Caco-2 (cell line): Measurements from ENCODE around the gene SLC6A6. TPM values are rescaled to one million over a fixed set of nuclear protein-coding genes. Genes with fewer than 3 reads are reported as not detected.

Experiments
- BruUV-seq: library from RNA; stranded (reverse); fragments of 400-500 nt; replicated peaks from 2 replicates; lab custom pipeline; 2021; lab: Mats Ljungman, UMichigan
- CTCF ChIA-PET: fragments of 300-600 bp; sonication (Branson Sonifier 250); formaldehyde crosslinking; loops from one replicate; lab custom pipeline; 2022; ENCODE audit warnings: antibody characterized with exemption; lab: Charles Lee
- POLR2A ChIA-PET: fragments of 300-600 bp; sonication (Branson Sonifier 250); formaldehyde crosslinking; loops from one replicate; lab custom pipeline; 2022; ENCODE audit warnings: antibody characterized with exemption; lab: Charles Lee
- DNase-seq, 2 experiments: peaks; one replicate each; pipeline versions ENCODE4 v3.0.0 to v3.0.0-alpha.2; 2020 to 2022
- H3K27me3 ChIP-seq: replicated peaks from 2 replicates; pipeline ENCODE4 v1.6.0; 2011; ENCODE audit warnings: low read length; ENCODE audit not compliant: control insufficient read depth, insufficient read depth
- H3K36me3 ChIP-seq: 2 replicates; pipeline ENCODE4 v1.5.1; 2011; ENCODE audit warnings: low read length; ENCODE audit not compliant: control insufficient read depth, insufficient read depth
- H3K4me1 ChIP-seq: fragments of 250-450 bp; sonication (Bioruptor Pico); 2 replicates; pipeline ENCODE4 v1.5.1; 2020; ENCODE audit warnings: mild to moderate bottlenecking
- H3K4me3 ChIP-seq: 2 replicates; pipeline ENCODE4 v1.5.1; 2011; ENCODE audit warnings: low read depth, mild to moderate bottlenecking, control low read depth, low read length
- H3K9me3 ChIP-seq: fragments of 250-450 bp; sonication (Bioruptor Pico); 2 replicates; pipeline ENCODE4 v1.5.1; 2020; ENCODE audit warnings: mild to moderate bottlenecking, moderate library complexity
- H3K27ac Mint-ChIP-seq: one replicate; pipeline ENCODE4 v1.8.0; 2022; ENCODE audit warnings: mixed read lengths; ENCODE audit not compliant: unreplicated experiment
- H3K27me3 Mint-ChIP-seq: one replicate; pipeline ENCODE4 v1.8.0; 2022; ENCODE audit warnings: mixed read lengths; ENCODE audit not compliant: insufficient read depth, unreplicated experiment
- H3K36me3 Mint-ChIP-seq: one replicate; pipeline ENCODE4 v1.8.0; 2022; ENCODE audit warnings: mild to moderate bottlenecking, mixed read lengths; ENCODE audit not compliant: insufficient read depth, unreplicated experiment
- H3K4me1 Mint-ChIP-seq: one replicate; pipeline ENCODE4 v1.8.0; 2022; ENCODE audit warnings: low read depth, mixed read lengths; ENCODE audit not compliant: unreplicated experiment
- H3K4me3 Mint-ChIP-seq: one replicate; pipeline ENCODE4 v1.8.0; 2022; ENCODE audit warnings: mild to moderate bottlenecking, moderate library complexity, mixed read lengths; ENCODE audit not compliant: unreplicated experiment
- H3K9me3 Mint-ChIP-seq: one replicate; pipeline ENCODE4 v1.8.0; 2022; ENCODE audit warnings: mixed read lengths; ENCODE audit not compliant: unreplicated experiment
- CTCF ChIP-seq, 2 experiments: fragments of 200-600 bp in 1 of 2; IDR thresholded peaks; 1 replicate in 1 of 2; 2 replicates in 1 of 2; pipeline versions ENCODE4 v1.5.1 to v1.8.0; 2011 to 2022; ENCODE audit warnings: antibody characterized with exemption in 1 of 2, control low read depth in 1 of 2, inconsistent platforms in 1 of 2, low read depth in 1 of 2, low read length in 1 of 2, mild to moderate bottlenecking in 1 of 2, moderate library complexity in 1 of 2; ENCODE audit not compliant: insufficient read depth in 1 of 2, severe bottlenecking in 1 of 2, unreplicated experiment in 1 of 2
- intact Hi-C: fragments of 100-400 bp; cut with micrococcal nuclease; formaldehyde crosslinking; loops from one replicate; pipeline ENCODE4 v1.10.0; 2022; ENCODE audit not compliant: unreplicated experiment
- total RNA-seq: library from RNA; stranded (reverse); gene quantifications from 2 replicates; pipeline ENCODE4 v1.2.3, GENCODE V29; 2022

The SLC6A6 gene
- total RNA-seq, 1 experiment from 2014 or later: 49.6 TPM

- ChIA-PET CTCF (no interaction called here), POLR2A (no interaction called here)
- no TSS peak for BruUV-seq
- H3K9me3 ChIP-seq: no peaks in the 10 kb centered on the region
- H3K36me3 ChIP-seq: peaks cover 5% of the 10 kb centered on the region
- peaks cover 18% of the 10 kb centered on the region for H3K4me1 ChIP-seq
- no peak for TF ChIP-seq CTCF (IDR thresholded peaks at IDR 0.05; ENCODE audit: insufficient read depth in 1 of 2, low read depth in 1 of 2, low read length in 1 of 2, severe bottlenecking in 1 of 2, unreplicated experiment in 1 of 2)
- no peaks in the 10 kb centered on the region for H3K4me1 Mint-ChIP-seq
- no peak for DNase-seq
- H3K27me3 Mint-ChIP-seq: no peaks in the 10 kb centered on the region
- no peaks in the 10 kb centered on the region for H3K9me3 Mint-ChIP-seq
- H3K27ac Mint-ChIP-seq: no peak overlapping the region
- intact Hi-C loops: no loop called here
- peaks cover 56% of the 10 kb centered on the region for H3K36me3 Mint-ChIP-seq
- H3K4me3 ChIP-seq: no peak overlapping the region
- no peaks in the 10 kb centered on the region for H3K27me3 ChIP-seq
- no peak overlapping the region for H3K4me3 Mint-ChIP-seq
These were observed 73.2 kb downstream of the SLC6A6 start for GRCh38 chr3:14475621-14476020.

- Mint-ChIP-seq H3K36me3 (peaks cover 62% of the 10 kb centered on the region), H3K4me3 (no peak overlapping the region), H3K4me1 (no peaks in the 10 kb centered on the region), H3K27ac (no peak overlapping the region), H3K9me3 (no peaks in the 10 kb centered on the region), H3K27me3 (no peaks in the 10 kb centered on the region)
- intact Hi-C loops: no loop called here
- POLR2A ChIA-PET: no interaction called here
- no peak for TF ChIP-seq CTCF (IDR thresholded peaks at IDR 0.05; ENCODE audit: insufficient read depth in 1 of 2, low read depth in 1 of 2, low read length in 1 of 2, severe bottlenecking in 1 of 2, unreplicated experiment in 1 of 2)
- no peaks in the 10 kb centered on the region for H3K9me3 ChIP-seq
- H3K36me3 ChIP-seq: peaks cover 5% of the 10 kb centered on the region
- H3K27me3 ChIP-seq: no peaks in the 10 kb centered on the region
- CTCF ChIA-PET: no interaction called here
- peaks cover 21% of the 10 kb centered on the region for H3K4me1 ChIP-seq
- H3K4me3 ChIP-seq: no peak overlapping the region
- BruUV-seq: no TSS peak
- no peak for DNase-seq
These were observed 74.3 kb downstream of the SLC6A6 start for GRCh38 chr3:14476583-14477265.

- H3K4me1 ChIP-seq: peaks cover 21% of the 10 kb centered on the region
- intact Hi-C loops: no loop called here
- no TSS peak for BruUV-seq
- no peak for TF ChIP-seq CTCF (IDR thresholded peaks at IDR 0.05; ENCODE audit: insufficient read depth in 1 of 2, low read depth in 1 of 2, low read length in 1 of 2, severe bottlenecking in 1 of 2, unreplicated experiment in 1 of 2)
- H3K4me3 ChIP-seq: no peak overlapping the region
- H3K27me3 ChIP-seq: no peaks in the 10 kb centered on the region
- Mint-ChIP-seq H3K36me3 (peaks cover 59% of the 10 kb centered on the region), H3K4me1 (no peaks in the 10 kb centered on the region), H3K27ac (no peak overlapping the region), H3K9me3 (no peaks in the 10 kb centered on the region), H3K27me3 (no peaks in the 10 kb centered on the region), H3K4me3 (no peak overlapping the region)
- POLR2A ChIA-PET: no interaction called here
- no peaks in the 10 kb centered on the region for H3K9me3 ChIP-seq
- DNase-seq: no peak
- peaks cover 5% of the 10 kb centered on the region for H3K36me3 ChIP-seq
- CTCF ChIA-PET: no interaction called here
These were observed 75.0 kb downstream of the SLC6A6 start for GRCh38 chr3:14477311-14477935.
